ENCODE data around the gene LRIG2. TPM values are rescaled to one million over a fixed set of nuclear protein-coding genes. Genes with fewer than 3 reads are reported as not detected.
A peak's percentile ranks its signal among the peaks of the same experiment; 100 is the strongest.

The LRIG2 gene
- total and polyA plus RNA-seq, 9 of the 15 experiments (the other 6 are each of a cell fraction or from before 2014, with no cell fraction given) = 1.8 to 28.1 (median 11.5) TPM

GRCh38 chr1:113140588-113141446, 67.8 kb downstream of the LRIG2 start (continued):
- TF ChIP-seq BRCA1 (IDR thresholded peaks at IDR 0.05) = no peak
- TF ChIP-seq BRCA1 (CRISPR knock-in tag; IDR thresholded peaks at IDR 0.05) = 0 out of 2 replicates have a peak, but pooled peaks have one; percentile 33
- no peak for TF ChIP-seq POLR3G (IDR thresholded peaks at IDR 0.05; ENCODE audit: extremely low read depth, insufficient read length, insufficient replicate concordance)
- no peak for TF ChIP-seq MAFG (tag; conservative IDR thresholded peaks at IDR 0.05)
- TF ChIP-seq JUNB (CRISPR knock-in tag; conservative IDR thresholded peaks at IDR 0.05) = no peak
- no peak for TF ChIP-seq RBM34 (IDR thresholded peaks at IDR 0.05; ENCODE audit: borderline replicate concordance, insufficient read depth, low read length)
- no peak for TF ChIP-seq TCF15 (CRISPR knock-in tag; IDR thresholded peaks at IDR 0.05)
- TF ChIP-seq ZNF830 (CRISPR knock-in tag; IDR thresholded peaks at IDR 0.05) = no peak
- no peak for TF ChIP-seq STAT6 (CRISPR knock-in tag; IDR thresholded peaks at IDR 0.05)
- TF ChIP-seq HDAC1 (IDR thresholded peaks at IDR 0.05) = peak in 1 of 2 experiments; percentile 80; a peak in 2 of 4 replicates
- no peak for TF ChIP-seq POLR2AphosphoS5 (IDR thresholded peaks at IDR 0.05; ENCODE audit: control insufficient read depth, insufficient read depth, low read depth, low read length)
- no peak for TF ChIP-seq MNT (conservative IDR thresholded peaks at IDR 0.05)
- TF ChIP-seq CCNT2 (IDR thresholded peaks at IDR 0.05; ENCODE audit: borderline replicate concordance, extremely low read depth, insufficient read length, low read depth, low read length) = no peak
- TF ChIP-seq ZNF780A (CRISPR knock-in tag; IDR thresholded peaks at IDR 0.05) = no peak
- TF ChIP-seq SRSF9 (IDR thresholded peaks at IDR 0.05; ENCODE audit: borderline replicate concordance, low read depth, low read length) = no peak
- no peak for TF ChIP-seq PREB (CRISPR knock-in tag; IDR thresholded peaks at IDR 0.05)
- no peak for TF ChIP-seq ZNF121 (CRISPR knock-in tag; conservative IDR thresholded peaks at IDR 0.05)
- TF ChIP-seq POLR2H (tag; IDR thresholded peaks at IDR 0.05; ENCODE audit: low read depth) = no peak
- TF ChIP-seq RBM25 (IDR thresholded peaks at IDR 0.05; ENCODE audit: low read depth, low read length, severe bottlenecking) = no peak
- TF ChIP-seq KAT8 (IDR thresholded peaks at IDR 0.05; ENCODE audit: low read depth) = no peak
- no peak for TF ChIP-seq RBM17 (IDR thresholded peaks at IDR 0.05; ENCODE audit: borderline replicate concordance, low read depth, low read length)
